Stimulated activated CD8-positive, alpha-beta memory T cell treated with anti-CD3 and anti-CD28 coated beads, Interleukin-7, amount 100 ng/mL, for 4 hours (primary cell): ENCODE results near the gene PPP1R36.
"Not testable (repeated sequence)": the region's sequence is repeated elsewhere in the genome, so short reads cannot be mapped to it uniquely, and the experiment has no call there.

Experiments used
- DNase-seq, 2 donors: peaks; one replicate each; pipeline ENCODE4 v3.0.0-alpha.2; 2020; ENCODE audit warnings: low read depth in 2 of 2

The PPP1R36 gene

DNA sequence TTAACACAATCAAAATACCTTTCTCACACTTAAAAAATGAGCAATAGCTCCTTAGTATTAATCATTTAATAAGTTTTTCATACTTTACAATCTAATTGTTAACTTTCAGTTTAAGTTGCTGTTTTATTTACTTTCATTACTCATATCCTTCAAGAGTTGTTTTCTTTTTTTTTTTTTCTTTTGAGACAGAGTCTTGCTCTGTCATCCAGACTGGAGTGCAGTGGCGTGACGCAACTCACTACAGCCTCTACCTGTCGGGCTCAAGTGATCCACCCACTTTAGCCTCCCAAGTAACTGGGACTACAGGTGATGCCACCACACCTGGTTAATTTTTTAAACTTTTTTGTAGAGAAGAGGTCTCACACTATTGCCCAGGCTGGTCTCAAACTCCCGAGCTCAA is 29.1 kb upstream of the PPP1R36 start:
- DNase-seq, result no peak

GRCh38 chr14:64522591-64523355 is 27.0 kb upstream of the PPP1R36 start:
- DNase-seq, result no peak

DNA sequence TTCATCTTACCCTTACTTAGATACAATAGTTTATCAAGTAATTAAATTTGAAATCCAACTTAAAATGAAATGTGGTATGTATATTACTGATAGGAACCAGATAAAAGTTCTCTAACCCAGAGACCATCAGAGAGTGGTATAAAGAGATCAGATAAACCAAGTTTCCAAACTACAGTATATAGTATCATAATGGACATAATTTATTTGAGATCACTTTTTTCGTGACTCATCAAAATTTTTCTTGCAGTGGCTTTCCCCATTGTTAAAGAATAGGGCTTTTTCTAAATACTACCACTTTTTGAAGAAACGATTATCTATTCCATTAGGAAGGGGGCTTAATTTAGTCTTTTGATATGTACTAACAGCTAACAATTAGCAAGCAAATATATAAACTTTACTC is 24.4 kb upstream of the PPP1R36 start:
- no peak for DNase-seq

- no peak for DNase-seq
Observed at GRCh38 chr14:64531567-64531966, 18.2 kb upstream of the PPP1R36 start.

- no peak for DNase-seq
Observed at GRCh38 chr14:64536488-64537245, 13.1 kb upstream of the PPP1R36 start.

DNA sequence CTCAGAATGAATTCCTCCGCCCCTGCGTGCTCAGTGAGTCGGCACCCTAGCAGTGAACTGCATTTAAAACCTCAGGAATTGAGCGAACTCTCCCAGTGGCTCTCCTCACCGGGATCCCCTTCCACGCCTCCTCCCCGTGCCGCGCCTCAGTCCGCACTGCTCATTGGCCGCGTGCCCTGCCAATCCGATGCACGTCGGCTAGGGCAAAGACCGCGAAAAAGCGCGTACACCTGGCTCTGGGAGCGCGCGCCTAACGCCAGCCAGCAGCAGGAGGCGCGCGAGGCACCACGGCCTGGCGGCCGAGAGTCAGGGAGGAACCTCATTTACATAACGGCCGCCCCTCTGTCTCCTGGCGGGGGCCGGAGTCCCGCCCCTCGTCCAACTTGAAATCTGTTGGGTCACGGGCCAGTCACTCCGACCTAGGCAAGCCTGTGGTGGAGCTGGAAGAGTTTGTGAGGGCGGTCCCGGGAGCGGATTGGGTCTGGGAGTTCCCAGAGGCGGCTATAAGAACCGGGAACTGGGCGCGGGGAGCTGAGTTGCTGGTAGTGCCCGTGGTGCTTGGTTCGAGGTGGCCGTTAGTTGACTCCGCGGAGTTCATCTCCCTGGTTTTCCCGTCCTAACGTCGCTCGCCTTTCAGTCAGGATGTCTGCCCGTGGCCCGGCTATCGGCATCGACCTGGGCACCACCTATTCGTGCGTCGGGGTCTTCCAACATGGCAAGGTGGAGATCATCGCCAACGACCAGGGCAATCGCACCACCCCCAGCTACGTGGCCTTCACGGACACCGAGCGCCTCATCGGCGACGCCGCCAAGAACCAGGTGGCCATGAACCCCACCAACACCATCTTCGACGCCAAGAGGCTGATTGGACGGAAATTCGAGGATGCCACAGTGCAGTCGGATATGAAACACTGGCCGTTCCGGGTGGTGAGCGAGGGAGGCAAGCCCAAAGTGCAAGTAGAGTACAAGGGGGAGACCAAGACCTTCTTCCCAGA is 9.3 kb upstream of the PPP1R36 start, which contains the start of gene HSPA2:
Gene HSPA2, plus strand, starts transcription at position 534 of the 995 bp plus-strand sequence. Its CDS starts 109 bp downstream, at position 643.
- DNase-seq, result peak; percentile 85 to 91

DNA sequence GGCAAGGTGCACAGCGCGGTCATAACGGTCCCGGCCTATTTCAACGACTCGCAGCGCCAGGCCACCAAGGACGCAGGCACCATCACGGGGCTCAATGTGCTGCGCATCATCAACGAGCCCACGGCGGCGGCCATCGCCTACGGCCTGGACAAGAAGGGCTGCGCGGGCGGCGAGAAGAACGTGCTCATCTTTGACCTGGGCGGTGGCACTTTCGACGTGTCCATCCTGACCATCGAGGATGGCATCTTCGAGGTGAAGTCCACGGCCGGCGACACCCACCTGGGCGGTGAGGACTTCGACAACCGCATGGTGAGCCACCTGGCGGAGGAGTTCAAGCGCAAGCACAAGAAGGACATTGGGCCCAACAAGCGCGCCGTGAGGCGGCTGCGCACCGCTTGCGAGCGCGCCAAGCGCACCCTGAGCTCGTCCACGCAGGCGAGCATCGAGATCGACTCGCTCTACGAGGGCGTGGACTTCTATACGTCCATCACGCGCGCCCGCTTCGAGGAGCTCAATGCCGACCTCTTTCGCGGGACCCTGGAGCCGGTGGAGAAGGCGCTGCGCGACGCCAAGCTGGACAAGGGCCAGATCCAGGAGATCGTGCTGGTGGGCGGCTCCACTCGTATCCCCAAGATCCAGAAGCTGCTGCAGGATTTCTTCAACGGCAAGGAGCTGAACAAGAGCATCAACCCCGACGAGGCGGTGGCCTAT is 8.3 kb upstream of the PPP1R36 start:
- DNase-seq, result no peak

- DNase-seq, result no peak
Observed at GRCh38 chr14:64541972-64542835, 7.6 kb upstream of the PPP1R36 start.

DNA sequence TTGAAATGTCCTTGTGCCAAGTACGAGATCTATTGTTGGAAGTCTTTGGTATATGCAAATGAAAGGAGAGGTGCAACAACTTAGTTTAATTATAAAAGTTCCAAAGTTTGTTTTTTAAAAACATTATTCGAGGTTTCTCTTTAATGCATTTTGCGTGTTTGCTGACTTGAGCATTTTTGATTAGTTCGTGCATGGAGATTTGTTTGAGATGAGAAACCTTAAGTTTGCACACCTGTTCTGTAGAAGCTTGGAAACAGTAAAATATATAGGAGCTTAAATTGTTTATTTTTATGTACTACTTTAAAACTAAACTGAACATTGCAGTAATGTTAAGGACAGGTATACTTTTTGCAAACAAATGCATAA is 6.9 kb upstream of the PPP1R36 start:
- no peak for DNase-seq

DNA sequence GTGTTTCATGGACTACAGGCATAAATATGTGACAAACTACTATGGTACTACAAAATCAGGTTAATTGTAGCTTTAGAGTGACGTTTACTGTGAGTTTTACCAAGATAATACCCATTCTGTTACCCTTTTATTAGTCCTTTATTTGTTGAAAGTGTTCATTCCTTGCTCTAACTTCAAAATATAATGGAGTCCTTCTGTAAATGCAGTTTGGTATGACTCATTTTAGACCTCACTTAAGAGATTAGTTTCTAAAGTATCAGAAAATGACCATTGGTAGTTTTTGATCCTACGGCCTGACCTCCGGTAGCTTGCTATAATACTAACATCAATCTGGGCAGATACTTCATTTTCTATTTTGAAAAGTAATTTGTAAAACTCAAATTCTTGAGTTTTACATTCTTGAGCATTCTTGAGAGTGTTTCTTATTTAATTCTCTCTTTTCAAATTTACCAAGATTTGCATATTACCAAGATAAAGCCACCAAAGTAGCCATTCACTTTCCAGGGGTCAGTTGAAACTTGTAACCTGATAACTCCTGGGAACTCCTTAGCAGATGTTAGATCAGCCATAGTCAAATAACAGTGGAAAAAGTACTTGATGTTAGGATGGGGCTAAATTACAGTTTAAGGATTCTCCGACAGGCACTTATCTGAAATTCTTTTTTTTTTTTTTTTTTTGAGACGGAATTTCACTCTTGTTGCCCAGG is 5.0 kb upstream of the PPP1R36 start:
- DNase-seq, result no peak

- DNase-seq, result no peak
Observed at GRCh38 chr14:64549016-64549415, 745 bp upstream of the PPP1R36 start.

- DNase-seq, result no peak
Observed at GRCh38 chr14:64550621-64551333, 1.0 kb downstream of the PPP1R36 start.

DNA sequence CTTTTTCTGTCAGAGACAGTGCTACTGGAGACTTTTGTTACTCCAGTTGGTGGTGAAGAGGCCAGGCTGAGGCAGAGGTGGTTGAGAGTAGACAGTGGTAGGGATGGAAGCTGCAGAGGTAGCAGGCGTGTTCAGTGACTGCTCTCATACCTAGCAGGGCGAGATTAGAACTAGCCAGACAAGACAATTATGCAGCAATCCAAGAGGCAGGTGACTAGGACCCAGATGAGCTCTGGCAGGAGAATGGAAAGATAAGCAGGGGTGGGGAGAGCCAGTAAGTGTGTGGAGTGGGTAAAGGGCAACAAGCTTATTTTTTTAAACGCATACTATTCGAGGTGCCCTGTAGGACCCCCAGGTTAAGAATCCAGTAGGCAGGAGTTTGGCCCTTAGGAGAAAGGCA is 4.8 kb downstream of the PPP1R36 start:
- DNase-seq, result no peak

GRCh38 chr14:64556526-64556925 is 6.8 kb downstream of the PPP1R36 start:
- DNase-seq, result no peak

- not testable (repeated sequence) for DNase-seq
Observed at GRCh38 chr14:64558216-64558615, 8.5 kb downstream of the PPP1R36 start.

DNA sequence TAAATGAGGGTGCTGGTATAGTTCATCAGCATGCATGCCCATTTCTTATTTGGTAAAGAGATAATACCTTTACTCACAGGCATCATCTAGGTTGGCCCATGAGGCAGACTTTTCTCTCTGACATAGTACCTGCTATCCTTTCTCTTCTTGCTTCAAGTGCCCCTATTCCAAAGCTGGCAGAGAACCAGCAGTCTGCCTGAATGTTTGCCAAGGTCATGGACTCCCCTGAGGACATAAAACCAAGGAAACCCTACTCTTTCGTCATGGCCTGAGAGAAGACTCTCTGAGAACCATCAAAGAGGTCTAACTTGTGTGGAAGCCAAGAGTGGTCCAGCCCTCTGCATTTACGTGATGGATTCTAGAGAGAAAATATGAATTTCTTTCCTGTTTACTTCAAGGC is 11.9 kb downstream of the PPP1R36 start:
- DNase-seq, result no peak

- no peak for DNase-seq
Observed at GRCh38 chr14:64562436-64562835, 12.7 kb downstream of the PPP1R36 start.

DNA sequence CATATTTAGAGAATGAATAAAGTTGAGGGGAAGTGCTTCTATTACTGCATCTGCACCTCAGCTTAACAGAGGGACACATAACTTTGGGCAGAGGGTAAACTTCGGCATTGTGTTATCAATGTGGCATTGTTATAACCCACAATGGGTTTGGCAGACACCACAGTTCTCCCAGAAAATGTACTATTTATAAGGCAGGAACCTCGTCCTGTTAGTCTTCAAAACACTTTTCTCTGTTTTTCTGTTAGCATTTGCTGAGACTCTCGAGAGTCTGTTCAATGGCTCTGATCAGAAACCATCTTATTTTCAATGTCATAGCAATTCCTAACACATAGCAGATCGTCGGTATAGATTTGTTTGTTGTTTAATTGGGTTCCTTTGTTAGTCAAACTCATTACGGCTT is 13.9 kb downstream of the PPP1R36 start:
- DNase-seq, result no peak

- no peak for DNase-seq
Observed at GRCh38 chr14:64566651-64567122, 16.9 kb downstream of the PPP1R36 start.
